Measurements from ENCODE around the gene TOGARAM2.

TOGARAM2 gene

GRCh38 chr2:29059624-29060023 lies 78.5 kb downstream of the TOGARAM2 start:
- TF ChIP-seq, protein P1, sequence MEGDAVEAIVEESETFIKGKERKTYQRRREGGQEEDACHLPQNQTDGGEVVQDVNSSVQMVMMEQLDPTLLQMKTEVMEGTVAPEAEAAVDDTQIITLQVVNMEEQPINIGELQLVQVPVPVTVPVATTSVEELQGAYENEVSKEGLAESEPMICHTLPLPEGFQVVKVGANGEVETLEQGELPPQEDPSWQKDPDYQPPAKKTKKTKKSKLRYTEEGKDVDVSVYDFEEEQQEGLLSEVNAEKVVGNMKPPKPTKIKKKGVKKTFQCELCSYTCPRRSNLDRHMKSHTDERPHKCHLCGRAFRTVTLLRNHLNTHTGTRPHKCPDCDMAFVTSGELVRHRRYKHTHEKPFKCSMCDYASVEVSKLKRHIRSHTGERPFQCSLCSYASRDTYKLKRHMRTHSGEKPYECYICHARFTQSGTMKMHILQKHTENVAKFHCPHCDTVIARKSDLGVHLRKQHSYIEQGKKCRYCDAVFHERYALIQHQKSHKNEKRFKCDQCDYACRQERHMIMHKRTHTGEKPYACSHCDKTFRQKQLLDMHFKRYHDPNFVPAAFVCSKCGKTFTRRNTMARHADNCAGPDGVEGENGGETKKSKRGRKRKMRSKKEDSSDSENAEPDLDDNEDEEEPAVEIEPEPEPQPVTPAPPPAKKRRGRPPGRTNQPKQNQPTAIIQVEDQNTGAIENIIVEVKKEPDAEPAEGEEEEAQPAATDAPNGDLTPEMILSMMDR (conservative IDR thresholded peaks at IDR 0.05) = no peak
- no peak for TF ChIP-seq ZFX (IDR thresholded peaks at IDR 0.05)
- H3K27ac ChIP-seq = no peak overlapping the region

- TF ChIP-seq, protein P1 (conservative IDR thresholded peaks at IDR 0.05) = no peak
- TF ChIP-seq ZFX (IDR thresholded peaks at IDR 0.05) = no peak
- no peak overlapping the region for H3K27ac ChIP-seq
Measured at GRCh38 chr2:29060441-29060840, 79.3 kb downstream of the TOGARAM2 start.

- no peak overlapping the region for H3K27ac ChIP-seq
- TF ChIP-seq ZFX (IDR thresholded peaks at IDR 0.05) = no peak
- TF ChIP-seq, protein P1 (conservative IDR thresholded peaks at IDR 0.05) = no peak
Measured at GRCh38 chr2:29061176-29061575, 80.1 kb downstream of the TOGARAM2 start.

DNA sequence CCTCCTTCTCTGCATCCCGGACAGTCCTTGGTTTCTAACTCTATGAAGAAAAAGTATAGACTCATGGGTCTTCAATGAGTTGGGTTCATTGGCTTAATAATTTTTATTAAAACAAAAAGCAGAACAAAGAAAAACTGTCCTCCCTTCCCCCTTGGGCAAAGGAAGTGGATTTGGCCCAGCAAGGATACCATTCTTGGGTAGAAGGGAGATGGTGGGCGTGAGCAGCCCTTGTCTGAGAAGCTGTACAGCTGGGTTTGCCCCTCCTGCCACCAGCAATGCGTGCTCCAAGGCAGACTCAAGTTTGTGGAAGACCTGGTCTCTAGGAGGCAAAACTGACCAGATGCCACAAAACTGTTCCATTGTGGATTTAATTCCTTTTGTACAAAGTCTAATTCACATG lies 80.5 kb downstream of the TOGARAM2 start:
- no peak overlapping the region for H3K27ac ChIP-seq
- TF ChIP-seq ZFX (IDR thresholded peaks at IDR 0.05) = no peak
- TF ChIP-seq, protein P1 (conservative IDR thresholded peaks at IDR 0.05) = no peak

DNA sequence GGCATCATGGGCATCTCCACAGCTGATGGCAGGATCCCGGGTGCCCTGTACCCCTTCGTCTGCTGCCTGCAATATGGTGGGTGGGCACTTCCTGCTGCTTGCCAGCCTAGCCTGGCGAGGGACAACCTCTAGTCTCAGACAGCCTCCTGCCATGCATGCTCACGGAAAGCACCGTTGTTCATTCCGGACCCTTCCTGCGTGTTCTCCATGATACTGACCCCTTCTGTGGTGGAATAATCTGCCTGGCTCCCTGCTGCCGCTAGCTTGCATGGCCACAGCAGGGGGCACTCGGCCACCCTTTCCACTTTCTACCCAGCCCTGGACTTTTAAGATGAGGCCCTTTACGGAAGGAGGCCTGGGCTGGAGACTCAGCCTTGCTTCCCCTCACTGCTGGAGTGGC lies 81.3 kb downstream of the TOGARAM2 start:
- TF ChIP-seq, protein P1 (conservative IDR thresholded peaks at IDR 0.05) = no peak
- TF ChIP-seq ZFX (IDR thresholded peaks at IDR 0.05) = no peak
- H3K27ac ChIP-seq = no peak overlapping the region; the same call in 1 of the 2 replicates

DNA sequence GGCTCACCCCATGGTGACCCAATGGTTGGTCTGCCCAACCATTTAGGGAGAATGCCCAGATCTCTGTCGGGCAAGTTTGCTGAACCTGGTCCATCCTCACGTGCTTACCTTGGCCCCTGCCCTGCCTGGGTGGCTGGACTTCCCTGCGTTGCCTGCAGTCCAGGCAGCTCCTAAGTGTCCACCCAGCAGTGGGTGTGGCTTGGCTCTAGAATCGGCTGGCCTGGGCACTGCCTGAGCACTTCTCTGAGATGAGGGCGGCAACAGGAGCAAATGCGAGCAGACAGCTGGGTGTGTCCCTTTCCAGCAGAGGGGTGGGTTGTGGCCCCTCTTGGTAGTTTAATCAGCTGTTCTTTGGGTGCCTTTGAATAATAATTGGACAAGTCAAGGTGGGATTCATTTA lies 82.0 kb downstream of the TOGARAM2 start:
- TF ChIP-seq, protein P1 (conservative IDR thresholded peaks at IDR 0.05) = no peak
- TF ChIP-seq ZFX (IDR thresholded peaks at IDR 0.05) = no peak
- H3K27ac ChIP-seq = no peak overlapping the region; the same call in 1 of the 2 replicates

DNA sequence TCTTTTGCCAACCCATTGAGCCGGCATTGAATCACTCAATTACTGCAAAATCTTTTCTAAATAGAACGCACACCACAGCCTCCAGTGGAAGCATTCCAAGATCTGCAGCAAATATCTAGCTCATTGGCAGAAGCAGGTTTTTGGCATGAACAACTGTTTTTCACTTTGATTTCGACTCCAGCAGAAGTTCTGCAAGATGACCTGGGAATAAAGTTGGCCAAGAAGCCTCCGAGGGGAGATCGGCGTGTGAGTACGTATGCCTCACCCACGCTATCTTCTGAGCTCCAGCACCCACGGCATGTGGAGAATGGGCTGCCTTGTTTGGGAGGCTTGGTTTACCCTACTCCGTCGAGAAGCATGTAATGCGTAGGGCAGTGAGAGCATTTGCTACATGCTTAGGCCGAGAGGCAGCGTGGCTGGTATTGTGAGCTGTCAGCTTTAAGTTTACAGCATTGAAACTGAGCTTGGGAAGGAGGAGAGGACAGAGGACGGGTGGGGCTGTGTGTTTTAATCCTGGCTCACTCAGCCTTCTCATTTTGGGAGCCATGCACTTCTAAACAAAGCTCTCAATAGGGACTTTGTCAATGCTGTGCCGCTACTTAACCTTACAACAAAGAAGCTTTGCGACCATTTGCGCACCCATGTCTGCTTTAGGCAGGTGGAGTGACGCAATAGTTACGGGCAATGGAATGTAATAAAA lies 82.7 kb downstream of the TOGARAM2 start:
- no peak overlapping the region for H3K27ac ChIP-seq
- TF ChIP-seq, protein P1 (conservative IDR thresholded peaks at IDR 0.05) = no peak
- no peak for TF ChIP-seq ZFX (IDR thresholded peaks at IDR 0.05)
